GM12892 (cell line): ENCODE measurements around the gene PASK.

Source experiments
- POLR2A ChIP-seq: IDR thresholded peaks from 2 replicates; pipeline ENCODE4 v1.6.1; 2011; ENCODE audit warnings: low read depth, low read length, control low read depth
- POLR2AphosphoS5 ChIP-seq: IDR thresholded peaks from 2 replicates; pipeline ENCODE4 v1.6.1; 2011; ENCODE audit warnings: low read depth, low read length, control low read depth

DNA sequence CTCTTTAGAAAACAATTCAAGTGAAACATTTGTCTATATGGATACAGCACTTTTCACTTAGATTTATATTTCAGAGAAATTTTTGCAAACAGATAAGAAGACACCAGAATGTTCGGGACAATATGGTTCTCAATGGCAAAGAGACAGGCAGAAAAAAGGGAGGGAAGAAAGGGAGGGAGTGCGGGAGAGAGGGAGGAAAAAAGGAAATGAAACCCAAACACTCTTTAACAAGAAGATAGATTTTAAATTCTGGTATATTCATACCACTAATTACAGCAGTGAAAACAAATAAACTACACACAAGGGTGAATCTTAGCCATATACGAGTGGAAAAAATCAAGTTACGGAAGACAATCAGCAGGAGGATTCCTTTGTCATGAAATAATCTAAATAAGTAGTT, 3.0 kb downstream of the PASK start:
- no peak for TF ChIP-seq POLR2AphosphoS5
- TF ChIP-seq POLR2A = no peak
